ENCODE results near the gene TFPT.

The TFPT gene

DNA sequence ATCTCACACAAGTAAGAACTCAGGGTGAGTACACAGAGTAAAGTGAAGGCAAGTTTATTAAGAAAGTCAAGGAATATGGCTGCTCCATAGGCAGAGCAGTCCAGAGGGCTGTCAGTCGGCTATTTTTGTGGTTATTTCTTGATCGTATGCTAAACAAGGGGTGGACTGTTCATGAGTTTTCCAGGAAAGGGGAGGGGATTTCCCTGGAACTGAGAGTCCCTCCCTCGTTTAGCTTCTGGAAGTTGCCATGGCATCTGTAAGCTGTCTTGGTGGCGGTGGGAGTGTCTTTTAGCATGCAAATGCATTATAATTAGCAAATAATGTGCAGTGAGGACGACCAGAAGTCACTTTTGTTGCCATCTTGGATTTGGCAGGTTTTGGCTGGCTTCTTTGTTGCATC lies 46.0 kb downstream of the TFPT start:
- no peak for DNase-seq

- no peak for DNase-seq
These were observed 51.9 kb downstream of the TFPT start, which contains the start of gene VSTM1 for GRCh38 chr19:54063350-54064116. Gene VSTM1, minus strand, starts transcription at chr19:54063897. Its CDS starts 120 bp downstream, at chr19:54063777.

GRCh38 chr19:54062643-54063042 lies 52.8 kb downstream of the TFPT start:
- no peak for DNase-seq

Measured in activated CD4-positive, CD25-positive, alpha-beta regulatory T cell (primary cell).